ENCODE data around the gene ELF5. TPM values are rescaled to one million over a fixed set of nuclear protein-coding genes. Genes with fewer than 3 reads are reported as not detected.

The ELF5 gene
- total RNA-seq, 2 donors from 2014 or later: 0.18 to 2.7 TPM

DNA sequence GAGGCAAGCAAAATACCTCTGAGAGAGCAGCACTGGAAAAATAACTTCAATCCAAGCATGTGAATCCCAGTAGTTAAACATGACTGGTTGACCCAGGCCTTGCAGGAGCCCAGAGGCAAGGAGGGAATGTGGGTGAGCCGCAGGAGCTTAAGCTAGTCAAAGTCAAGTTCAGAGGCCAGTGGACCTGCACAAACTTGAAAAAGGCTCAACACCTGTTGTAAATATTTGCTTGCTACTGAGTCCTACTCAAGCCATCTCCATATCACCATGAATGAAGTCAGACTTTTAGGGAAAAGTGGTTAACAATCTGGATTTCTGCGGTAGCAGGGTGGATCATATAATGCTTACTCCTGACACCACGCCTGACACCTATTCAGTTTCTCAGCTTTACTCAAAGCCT, 79.7 kb downstream of the ELF5 start:
- Histone ChIP-seq H3K9me3 (no peaks in the 10 kb centered on the region), H3K27ac (no peak overlapping the region), H3K4me1 (replicated peaks) (no peaks in the 10 kb centered on the region), H3K36me3 (no peaks in the 10 kb centered on the region), H3K4me3 (no peak overlapping the region), H3K27me3 (replicated peaks; ENCODE audit: insufficient read depth) (no peaks in the 10 kb centered on the region)
- whole genome bisulfite sequencing: 87% methylated on average over 3 of the region's 3 CpGs
- no peak for TF ChIP-seq POLR2A (IDR thresholded peaks at IDR 0.05)
- TF ChIP-seq, protein P1, sequence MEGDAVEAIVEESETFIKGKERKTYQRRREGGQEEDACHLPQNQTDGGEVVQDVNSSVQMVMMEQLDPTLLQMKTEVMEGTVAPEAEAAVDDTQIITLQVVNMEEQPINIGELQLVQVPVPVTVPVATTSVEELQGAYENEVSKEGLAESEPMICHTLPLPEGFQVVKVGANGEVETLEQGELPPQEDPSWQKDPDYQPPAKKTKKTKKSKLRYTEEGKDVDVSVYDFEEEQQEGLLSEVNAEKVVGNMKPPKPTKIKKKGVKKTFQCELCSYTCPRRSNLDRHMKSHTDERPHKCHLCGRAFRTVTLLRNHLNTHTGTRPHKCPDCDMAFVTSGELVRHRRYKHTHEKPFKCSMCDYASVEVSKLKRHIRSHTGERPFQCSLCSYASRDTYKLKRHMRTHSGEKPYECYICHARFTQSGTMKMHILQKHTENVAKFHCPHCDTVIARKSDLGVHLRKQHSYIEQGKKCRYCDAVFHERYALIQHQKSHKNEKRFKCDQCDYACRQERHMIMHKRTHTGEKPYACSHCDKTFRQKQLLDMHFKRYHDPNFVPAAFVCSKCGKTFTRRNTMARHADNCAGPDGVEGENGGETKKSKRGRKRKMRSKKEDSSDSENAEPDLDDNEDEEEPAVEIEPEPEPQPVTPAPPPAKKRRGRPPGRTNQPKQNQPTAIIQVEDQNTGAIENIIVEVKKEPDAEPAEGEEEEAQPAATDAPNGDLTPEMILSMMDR (IDR thresholded peaks at IDR 0.05): no peak
- no peak for TF ChIP-seq POLR2AphosphoS5 (IDR thresholded peaks at IDR 0.05)
- DNase-seq (ENCODE audit: low spot score): no peak
- intact Hi-C loops (cut with DNase I): loop anchor here (10.0 kb wide), 1 partner anchor 481 kb away; the partner anchor contains the start of genes APIP and PDHX

DNA sequence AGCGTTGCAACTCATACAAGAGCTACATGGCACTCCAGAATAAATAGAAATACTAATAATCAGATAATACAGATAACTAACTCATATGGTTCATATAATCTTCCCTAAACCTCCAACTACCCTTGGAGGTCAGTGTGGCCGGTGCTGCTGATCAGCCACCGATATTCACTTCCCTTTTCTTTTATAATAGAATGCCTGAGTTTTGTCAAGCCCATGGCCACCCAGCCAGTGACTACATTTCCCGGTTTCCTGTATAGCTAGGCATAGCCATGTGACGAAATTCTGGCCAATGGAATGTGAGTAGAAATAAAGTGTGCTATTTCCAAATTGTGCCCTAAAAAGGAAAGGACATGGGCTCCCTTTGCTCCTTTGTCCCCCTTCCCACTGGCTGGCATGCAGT, 80.8 kb downstream of the ELF5 start:
- no peaks in the 10 kb centered on the region for H3K36me3 ChIP-seq
- H3K9me3 ChIP-seq: no peaks in the 10 kb centered on the region
- 82% methylated on average over 5 of the region's 5 CpGs for WGBS
- no peaks in the 10 kb centered on the region for H3K4me1 ChIP-seq (replicated peaks)
- DNase-seq (ENCODE audit: low spot score): no peak
- no peak overlapping the region for H3K4me3 ChIP-seq
- no peaks in the 10 kb centered on the region for H3K27me3 ChIP-seq (replicated peaks; ENCODE audit: insufficient read depth)
- intact Hi-C loops (cut with DNase I): loop anchor here (10.0 kb wide), 1 partner anchor 482 kb away; the partner anchor contains the start of genes APIP and PDHX
- TF ChIP-seq, protein P1 (IDR thresholded peaks at IDR 0.05): no peak
- H3K27ac ChIP-seq: no peak overlapping the region

DNA sequence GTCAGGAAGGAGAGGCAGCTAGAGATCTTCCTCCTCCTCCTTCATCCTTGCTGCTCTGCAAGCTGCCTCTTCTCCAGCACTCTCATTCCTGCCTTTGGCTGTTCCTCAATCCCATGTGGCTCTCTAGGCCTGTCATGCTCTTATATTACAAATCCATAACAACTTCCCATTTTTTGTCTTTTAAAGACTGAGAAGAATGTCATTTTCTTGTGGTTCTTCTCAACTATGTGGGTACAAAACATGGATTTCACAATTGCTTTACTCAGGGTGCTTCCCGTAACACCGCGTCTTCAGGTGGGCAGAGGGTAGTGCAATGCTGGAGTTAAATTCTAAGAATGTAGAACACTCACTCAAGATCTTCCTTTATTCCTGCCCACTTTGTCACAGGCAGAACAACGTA, 81.6 kb downstream of the ELF5 start:
- Histone ChIP-seq H3K9me3 (no peaks in the 10 kb centered on the region), H3K4me1 (replicated peaks) (no peaks in the 10 kb centered on the region), H3K27me3 (replicated peaks; ENCODE audit: insufficient read depth) (no peaks in the 10 kb centered on the region), H3K36me3 (no peaks in the 10 kb centered on the region), H3K4me3 (no peak overlapping the region), H3K27ac (no peak overlapping the region)
- TF ChIP-seq, protein P1 (IDR thresholded peaks at IDR 0.05): no peak
- TF ChIP-seq POLR2AphosphoS5 (IDR thresholded peaks at IDR 0.05) (no peak), POLR2A (IDR thresholded peaks at IDR 0.05) (no peak)
- 93% methylated on average over 4 of the region's 4 CpGs for WGBS
- intact Hi-C loops (cut with DNase I): loop anchor here (10.0 kb wide), 1 partner anchor 483 kb away; the partner anchor contains the start of genes APIP and PDHX
- DNase-seq (ENCODE audit: low spot score): no peak

Other genes with a start within 250 kb of the ELF5 start
- gene ABTB2, start 155.8 kb downstream of the ELF5 start, total RNA-seq: 10 to 100 TPM in 1 of 2 donors, 1 to 10 TPM in 1; 3.0 to 13.7 TPM
- 100 to 1,000 TPM in 1 of 2 donors, 10 to 100 TPM in 1; 67.3 to 167 TPM for gene CAT, start 74.9 kb downstream of the ELF5 start, total RNA-seq
- gene EHF, start 107.3 kb upstream of the ELF5 start, total RNA-seq: 100 to 1,000 TPM; 164 to 332 TPM

Measured in prostate gland (tissue), 2 donors.